ENCODE measurements around the gene LRP1B.

LRP1B gene

GRCh38 chr2:140529706-140530105, 1601.1 kb downstream of the LRP1B start:
- no peak for DNase-seq (ENCODE audit: low spot score)

- DNase-seq (ENCODE audit: low spot score) = no peak
Measured at GRCh38 chr2:140528982-140529381, 1601.8 kb downstream of the LRP1B start.

- DNase-seq (ENCODE audit: low spot score) = no peak
Measured at GRCh38 chr2:140526575-140526974, 1604.2 kb downstream of the LRP1B start.

GRCh38 chr2:140512106-140512505, 1618.7 kb downstream of the LRP1B start:
- no peak for DNase-seq (ENCODE audit: low spot score)

- no peak for DNase-seq (ENCODE audit: low spot score)
Measured at GRCh38 chr2:140509765-140510164, 1621.1 kb downstream of the LRP1B start.

- no peak for DNase-seq (ENCODE audit: low spot score)
Measured at GRCh38 chr2:140508756-140509155, 1622.1 kb downstream of the LRP1B start.

- DNase-seq (ENCODE audit: low spot score) = no peak
Measured at GRCh38 chr2:140506606-140507005, 1624.2 kb downstream of the LRP1B start.

- DNase-seq (ENCODE audit: low spot score) = no peak
Measured at GRCh38 chr2:140504601-140505000, 1626.2 kb downstream of the LRP1B start.

- DNase-seq (ENCODE audit: low spot score) = no peak
Measured at GRCh38 chr2:140502951-140503630, 1627.7 kb downstream of the LRP1B start.

GRCh38 chr2:140498360-140498759, 1632.5 kb downstream of the LRP1B start:
- DNase-seq (ENCODE audit: low spot score) = no peak

GRCh38 chr2:140496714-140497113, 1634.1 kb downstream of the LRP1B start:
- DNase-seq (ENCODE audit: low spot score) = no peak

- no peak for DNase-seq (ENCODE audit: low spot score)
Measured at GRCh38 chr2:140491876-140492275, 1638.9 kb downstream of the LRP1B start.

GRCh38 chr2:140489193-140489592, 1641.6 kb downstream of the LRP1B start:
- DNase-seq (ENCODE audit: low spot score) = no peak

GRCh38 chr2:140481136-140481535, 1649.7 kb downstream of the LRP1B start:
- DNase-seq (ENCODE audit: low spot score) = no peak

- no peak for DNase-seq (ENCODE audit: low spot score)
Measured at GRCh38 chr2:140473851-140474250, 1657.0 kb downstream of the LRP1B start.

- DNase-seq (ENCODE audit: low spot score) = no peak
Measured at GRCh38 chr2:140472676-140473075, 1658.1 kb downstream of the LRP1B start.

- DNase-seq (ENCODE audit: low spot score) = no peak
Measured at GRCh38 chr2:140465301-140465700, 1665.5 kb downstream of the LRP1B start.

- DNase-seq (ENCODE audit: low spot score) = no peak
Measured at GRCh38 chr2:140462990-140463389, 1667.8 kb downstream of the LRP1B start.

- DNase-seq (ENCODE audit: low spot score) = no peak
Measured at GRCh38 chr2:140457483-140457882, 1673.3 kb downstream of the LRP1B start.

- DNase-seq (ENCODE audit: low spot score) = no peak
Measured at GRCh38 chr2:140455315-140455714, 1675.5 kb downstream of the LRP1B start.

GRCh38 chr2:140454717-140455116, 1676.1 kb downstream of the LRP1B start:
- DNase-seq (ENCODE audit: low spot score) = no peak

GRCh38 chr2:140451324-140451723, 1679.5 kb downstream of the LRP1B start:
- no peak for DNase-seq (ENCODE audit: low spot score)

- DNase-seq (ENCODE audit: low spot score) = no peak
Measured at GRCh38 chr2:140442319-140442718, 1688.5 kb downstream of the LRP1B start.

GRCh38 chr2:140440815-140441214, 1690.0 kb downstream of the LRP1B start:
- DNase-seq (ENCODE audit: low spot score) = no peak

Data from left forelimb (tissue), 1 donor.